22Rv1 (cell line): ENCODE measurements around the gene PER2.

Experiments used
- H3K27ac ChIP-seq: fragments of 450-650 bp; 2 replicates; pipeline ENCODE4 v1.5.1; 2017
- CTCF ChIP-seq: fragments of 450-650 bp; IDR thresholded peaks from 2 replicates; pipeline ENCODE4 v1.5.1; 2017; ENCODE audit warnings: mild to moderate bottlenecking
- ZFX ChIP-seq: fragments of 450-650 bp; IDR thresholded peaks from 2 replicates; pipeline ENCODE4 v1.6.1; 2017; ENCODE audit warnings: antibody characterized with exemption, borderline replicate concordance

Gene PER2

GRCh38 chr2:238243496-238244076 is 44.8 kb downstream of the PER2 start:
- TF ChIP-seq ZFX, result no peak
- TF ChIP-seq CTCF, result peak; percentile 58
- H3K27ac ChIP-seq, result peak overlapping the region; percentile 30

GRCh38 chr2:238242731-238243495 is 45.5 kb downstream of the PER2 start:
- H3K27ac ChIP-seq, result no peak overlapping the region
- TF ChIP-seq ZFX (no peak), CTCF (no peak)

- TF ChIP-seq CTCF (no peak), ZFX (no peak)
- no peak overlapping the region for H3K27ac ChIP-seq
Measured at GRCh38 chr2:238241970-238242369, 46.4 kb downstream of the PER2 start.

- H3K27ac ChIP-seq, result peak overlapping the region; percentile 57
- no peak for TF ChIP-seq ZFX
- TF ChIP-seq CTCF, result no peak
Measured at GRCh38 chr2:238240757-238241711, 47.4 kb downstream of the PER2 start.

- no peak for TF ChIP-seq CTCF
- TF ChIP-seq ZFX, result no peak
- peak within 1 kb of the TSS; percentile 57 for H3K27ac ChIP-seq
Measured at GRCh38 chr2:238239863-238240756, 48.3 kb downstream of the PER2 start, which contains the start of gene HES6. HES6 (minus strand) TSS chr2:238240038; CDS start chr2:238239905, 133 bp downstream.

GRCh38 chr2:238239543-238239862 is 48.9 kb downstream of the PER2 start:
- H3K27ac ChIP-seq, result peak overlapping the region; percentile 57
- TF ChIP-seq ZFX (no peak), CTCF (no peak)
